Neural cell (in vitro differentiated cells): Measurements from ENCODE around the gene MPL. TPM values are rescaled to one million over a fixed set of nuclear protein-coding genes. Genes with fewer than 3 reads are reported as not detected.

Experiments used
- H2AFZ ChIP-seq: fragments of 200-600, 300-800 bp; sonication (generic), shearing (Covaris generic); 2 replicates; pipeline ENCODE4 v1.6.0; 2014; ENCODE audit warnings: low read depth, mild to moderate bottlenecking, antibody characterized with exemption, low read length, moderate library complexity
- H3F3A ChIP-seq: fragments of 200-600 bp; shearing (Covaris generic); 2 replicates; pipeline ENCODE4 v1.6.1; 2016; ENCODE audit warnings: mild to moderate bottlenecking, moderate library complexity, mixed read lengths, antibody characterized with exemption, low read length; ENCODE audit not compliant: insufficient read depth, poor library complexity, severe bottlenecking
- H3K27ac ChIP-seq: fragments of 200-600, 300-800 bp; sonication (generic), shearing (Covaris generic); 2 replicates; pipeline ENCODE4 v1.5.1; 2014; ENCODE audit warnings: mild to moderate bottlenecking, low read length, moderate library complexity
- H3K27me3 ChIP-seq: fragments of 300-800, 200-600 bp; sonication (generic), shearing (Covaris generic); 2 replicates; pipeline ENCODE4 v1.6.0; 2014; ENCODE audit warnings: mild to moderate bottlenecking, low read depth, low read length, moderate library complexity; ENCODE audit not compliant: insufficient read depth
- H3K36me3 ChIP-seq: fragments of 300-800, 200-600 bp; sonication (generic), shearing (Covaris generic); 2 replicates; pipeline ENCODE4 v1.5.1; 2014; ENCODE audit warnings: mild to moderate bottlenecking, antibody characterized with exemption, low read length, moderate library complexity; ENCODE audit not compliant: insufficient read depth
- H3K4me2 ChIP-seq: fragments of 300-800, 200-600 bp; sonication (generic), shearing (Covaris generic); 2 replicates; pipeline ENCODE4 v1.6.0; 2014; ENCODE audit warnings: mild to moderate bottlenecking, low read length
- H3K4me3 ChIP-seq: fragments of 300-800, 200-600 bp; sonication (generic), shearing (Covaris generic); 2 replicates; pipeline ENCODE4 v1.5.1; 2014; ENCODE audit warnings: mild to moderate bottlenecking, low read length, moderate library complexity
- H3K79me2 ChIP-seq: fragments of 200-600 bp; shearing (Covaris generic); replicated peaks from 2 replicates; pipeline ENCODE4 v1.6.0; 2014; ENCODE audit warnings: mild to moderate bottlenecking, low read length, moderate library complexity; ENCODE audit not compliant: insufficient read depth
- H3K9ac ChIP-seq: fragments of 300-800, 200-600 bp; sonication (generic), shearing (Covaris generic); 2 replicates; pipeline ENCODE4 v1.6.1; 2016; ENCODE audit warnings: mild to moderate bottlenecking, low read length, mixed read lengths
- H3K9me2 ChIP-seq: fragments of 200-600 bp; shearing (Covaris generic); 2 replicates; pipeline ENCODE4 v1.6.1; 2016; ENCODE audit warnings: mild to moderate bottlenecking, low read length, mixed read lengths; ENCODE audit not compliant: insufficient read depth
- H3K9me3 ChIP-seq: fragments of 200-600, 300-800 bp; sonication (generic), shearing (Covaris generic); 2 replicates; pipeline ENCODE4 v1.6.1; 2016; ENCODE audit warnings: mild to moderate bottlenecking, mixed run types, low read length, moderate library complexity, mixed read lengths
- H4K20me1 ChIP-seq: fragments of 200-600 bp; shearing (Covaris generic); 2 replicates; pipeline ENCODE4 v1.6.1; 2016; ENCODE audit warnings: mild to moderate bottlenecking, mixed run types; ENCODE audit not compliant: insufficient read depth
- EP300 ChIP-seq: fragments of 450-650 bp; conservative IDR thresholded peaks from 2 replicates; pipeline ENCODE4 v1.6.1; 2014; ENCODE audit warnings: antibody characterized with exemption, mild to moderate bottlenecking, moderate library complexity; ENCODE audit not compliant: poor library complexity, severe bottlenecking
- EZH2 ChIP-seq: fragments of 200-600, 300-800 bp; shearing (Covaris generic), sonication (generic); IDR thresholded peaks from 2 replicates; pipeline ENCODE4 v1.6.1; 2014; ENCODE audit warnings: antibody characterized with exemption, low read length, borderline replicate concordance, mild to moderate bottlenecking; ENCODE audit not compliant: insufficient read depth, poor library complexity, severe bottlenecking
- MXI1 ChIP-seq: fragments of 450-650 bp; conservative IDR thresholded peaks from 2 replicates; pipeline ENCODE4 v1.6.1; 2014; ENCODE audit warnings: antibody characterized with exemption, mild to moderate bottlenecking; ENCODE audit not compliant: poor library complexity, severe bottlenecking
- POLR2AphosphoS5 ChIP-seq: IDR thresholded peaks from 2 replicates; pipeline ENCODE4 v1.6.1; 2012
- RAD21 ChIP-seq: fragments of 450-650 bp; conservative IDR thresholded peaks from 2 replicates; pipeline ENCODE4 v1.6.1; 2014; ENCODE audit warnings: antibody characterized with exemption, mild to moderate bottlenecking, moderate library complexity
- SMC3 ChIP-seq: fragments of 450-650 bp; conservative IDR thresholded peaks from 2 replicates; pipeline ENCODE4 v1.6.1; 2014; ENCODE audit warnings: antibody characterized with exemption, mild to moderate bottlenecking, moderate library complexity; ENCODE audit not compliant: poor library complexity
- TAF1 ChIP-seq: IDR thresholded peaks from 2 replicates; pipeline ENCODE4 v1.6.1; 2012; ENCODE audit warnings: low read depth
- polyA plus RNA-seq: library from polyadenylated mRNA; depleted of rRNA; stranded (reverse); fragments of >200 nt; gene quantifications from 2 replicates; pipeline ENCODE4 v1.2.3, GENCODE V29; 2014
- TF ChIP-seq, protein P1 (sequence below): IDR thresholded peaks from 2 replicates; pipeline ENCODE4 v1.6.1; 2012; ENCODE audit warnings: borderline replicate concordance
- TF ChIP-seq, protein P2 (sequence below): fragments of 450-650 bp; IDR thresholded peaks from 2 replicates; pipeline ENCODE4 v1.5.1; 2014; ENCODE audit warnings: antibody characterized with exemption, mild to moderate bottlenecking, moderate library complexity; ENCODE audit not compliant: poor library complexity, severe bottlenecking

The MPL gene
- polyA plus RNA-seq, 1 donor from 2014 or later: not detected

DNA sequence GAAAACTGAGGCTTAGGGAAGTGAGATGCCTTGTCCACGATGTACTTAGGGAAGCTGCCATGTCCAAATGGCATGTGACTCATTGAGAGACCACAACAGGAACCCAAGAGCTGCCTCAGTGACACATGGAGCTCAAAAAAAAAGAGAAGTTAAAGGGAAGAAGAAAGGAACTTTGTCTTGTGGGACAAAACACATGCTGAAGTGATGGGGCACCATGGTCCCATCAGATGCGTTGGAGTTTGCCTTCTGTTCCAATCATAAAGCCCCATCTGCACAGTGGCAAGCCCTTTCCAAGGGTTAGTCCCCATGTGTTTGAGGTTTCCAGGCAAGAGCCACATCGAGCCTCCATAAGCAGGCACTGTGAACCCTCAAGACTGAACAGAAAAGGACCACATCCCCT lies 44.0 kb downstream of the MPL start:
- Histone ChIP-seq H3K36me3 (no peaks in the 10 kb centered on the region), H4K20me1 (no peaks in the 10 kb centered on the region), H3K4me2 (no peak overlapping the region), H3K27me3 (no peaks in the 10 kb centered on the region), H3K9me3 (no peaks in the 10 kb centered on the region), H3K4me3 (no peak overlapping the region), H3K27ac (no peak overlapping the region), H3K79me2 (no peaks in the 10 kb centered on the region), H3K9ac (no peak overlapping the region), H3F3A (no peaks in the 10 kb centered on the region), H2AFZ (no peak overlapping the region), H3K9me2 (no peaks in the 10 kb centered on the region)
- TF ChIP-seq SMC3 (no peak), EP300 (no peak), POLR2AphosphoS5 (no peak)
- TF ChIP-seq, protein P1, sequence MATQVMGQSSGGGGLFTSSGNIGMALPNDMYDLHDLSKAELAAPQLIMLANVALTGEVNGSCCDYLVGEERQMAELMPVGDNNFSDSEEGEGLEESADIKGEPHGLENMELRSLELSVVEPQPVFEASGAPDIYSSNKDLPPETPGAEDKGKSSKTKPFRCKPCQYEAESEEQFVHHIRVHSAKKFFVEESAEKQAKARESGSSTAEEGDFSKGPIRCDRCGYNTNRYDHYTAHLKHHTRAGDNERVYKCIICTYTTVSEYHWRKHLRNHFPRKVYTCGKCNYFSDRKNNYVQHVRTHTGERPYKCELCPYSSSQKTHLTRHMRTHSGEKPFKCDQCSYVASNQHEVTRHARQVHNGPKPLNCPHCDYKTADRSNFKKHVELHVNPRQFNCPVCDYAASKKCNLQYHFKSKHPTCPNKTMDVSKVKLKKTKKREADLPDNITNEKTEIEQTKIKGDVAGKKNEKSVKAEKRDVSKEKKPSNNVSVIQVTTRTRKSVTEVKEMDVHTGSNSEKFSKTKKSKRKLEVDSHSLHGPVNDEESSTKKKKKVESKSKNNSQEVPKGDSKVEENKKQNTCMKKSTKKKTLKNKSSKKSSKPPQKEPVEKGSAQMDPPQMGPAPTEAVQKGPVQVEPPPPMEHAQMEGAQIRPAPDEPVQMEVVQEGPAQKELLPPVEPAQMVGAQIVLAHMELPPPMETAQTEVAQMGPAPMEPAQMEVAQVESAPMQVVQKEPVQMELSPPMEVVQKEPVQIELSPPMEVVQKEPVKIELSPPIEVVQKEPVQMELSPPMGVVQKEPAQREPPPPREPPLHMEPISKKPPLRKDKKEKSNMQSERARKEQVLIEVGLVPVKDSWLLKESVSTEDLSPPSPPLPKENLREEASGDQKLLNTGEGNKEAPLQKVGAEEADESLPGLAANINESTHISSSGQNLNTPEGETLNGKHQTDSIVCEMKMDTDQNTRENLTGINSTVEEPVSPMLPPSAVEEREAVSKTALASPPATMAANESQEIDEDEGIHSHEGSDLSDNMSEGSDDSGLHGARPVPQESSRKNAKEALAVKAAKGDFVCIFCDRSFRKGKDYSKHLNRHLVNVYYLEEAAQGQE: no peak
- TF ChIP-seq, protein P2, sequence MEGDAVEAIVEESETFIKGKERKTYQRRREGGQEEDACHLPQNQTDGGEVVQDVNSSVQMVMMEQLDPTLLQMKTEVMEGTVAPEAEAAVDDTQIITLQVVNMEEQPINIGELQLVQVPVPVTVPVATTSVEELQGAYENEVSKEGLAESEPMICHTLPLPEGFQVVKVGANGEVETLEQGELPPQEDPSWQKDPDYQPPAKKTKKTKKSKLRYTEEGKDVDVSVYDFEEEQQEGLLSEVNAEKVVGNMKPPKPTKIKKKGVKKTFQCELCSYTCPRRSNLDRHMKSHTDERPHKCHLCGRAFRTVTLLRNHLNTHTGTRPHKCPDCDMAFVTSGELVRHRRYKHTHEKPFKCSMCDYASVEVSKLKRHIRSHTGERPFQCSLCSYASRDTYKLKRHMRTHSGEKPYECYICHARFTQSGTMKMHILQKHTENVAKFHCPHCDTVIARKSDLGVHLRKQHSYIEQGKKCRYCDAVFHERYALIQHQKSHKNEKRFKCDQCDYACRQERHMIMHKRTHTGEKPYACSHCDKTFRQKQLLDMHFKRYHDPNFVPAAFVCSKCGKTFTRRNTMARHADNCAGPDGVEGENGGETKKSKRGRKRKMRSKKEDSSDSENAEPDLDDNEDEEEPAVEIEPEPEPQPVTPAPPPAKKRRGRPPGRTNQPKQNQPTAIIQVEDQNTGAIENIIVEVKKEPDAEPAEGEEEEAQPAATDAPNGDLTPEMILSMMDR: no peak

DNA sequence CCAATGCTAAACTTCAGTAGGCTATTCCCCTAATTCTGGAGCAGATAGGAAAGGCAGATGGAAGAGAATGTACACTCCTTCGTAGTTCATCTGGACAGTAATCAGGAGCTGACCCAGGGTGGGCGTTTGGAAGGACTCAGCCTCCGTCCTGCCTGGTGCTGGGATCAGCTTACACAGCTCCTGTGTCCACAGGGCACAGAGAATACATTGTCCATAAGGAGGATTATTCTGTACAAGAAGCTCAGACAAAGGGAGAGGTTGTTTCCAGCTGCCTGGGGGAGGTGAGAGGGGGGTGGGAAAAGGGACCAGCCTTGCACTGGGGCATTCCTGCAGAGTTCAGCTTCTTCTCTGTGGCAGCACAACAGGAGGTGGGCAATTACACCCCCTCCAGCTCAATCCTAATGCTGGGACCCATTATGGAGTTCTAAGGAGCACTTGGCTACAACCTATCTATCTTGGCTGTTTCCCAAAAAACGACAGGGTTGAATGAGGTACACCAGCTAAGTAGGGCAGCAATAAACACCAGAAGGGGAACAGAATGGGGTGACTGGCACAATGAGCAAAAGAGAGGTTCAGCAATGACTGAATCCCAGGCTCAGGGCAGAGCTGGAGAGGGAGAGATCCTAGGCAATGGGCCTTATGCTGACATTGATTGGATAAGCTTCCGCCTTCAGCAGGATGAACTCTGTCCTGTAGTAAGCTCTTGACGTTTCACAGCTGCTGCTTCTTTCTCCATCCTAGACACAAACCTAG lies 44.6 kb downstream of the MPL start:
- TF ChIP-seq, protein P1: no peak
- TF ChIP-seq EZH2 (no peak), POLR2AphosphoS5 (no peak), RAD21 (no peak), MXI1 (no peak), SMC3 (no peak), TAF1 (no peak), EP300 (no peak)
- TF ChIP-seq, protein P2: no peak
- Histone ChIP-seq H3K36me3 (no peaks in the 10 kb centered on the region), H3K9me3 (no peaks in the 10 kb centered on the region), H3K9me2 (no peaks in the 10 kb centered on the region), H3K4me3 (no peak overlapping the region), H3K27ac (no peak overlapping the region), H3K9ac (no peak overlapping the region), H3K4me2 (no peak overlapping the region), H2AFZ (no peak overlapping the region), H4K20me1 (no peaks in the 10 kb centered on the region), H3K27me3 (no peaks in the 10 kb centered on the region), H3K79me2 (no peaks in the 10 kb centered on the region), H3F3A (no peaks in the 10 kb centered on the region)
